Amniotic epithelial cell (primary cell): ENCODE data around the gene PKDREJ.
"Not testable (repeated sequence)": the region's sequence is repeated elsewhere in the genome, so short reads cannot be mapped to it uniquely, and the experiment has no call there.

ENCODE experiments used
- DNase-seq: peaks from one replicate; pipeline ENCODE4 v3.0.0-alpha.2; 2010; ENCODE audit warnings: low read depth

PKDREJ gene

DNA sequence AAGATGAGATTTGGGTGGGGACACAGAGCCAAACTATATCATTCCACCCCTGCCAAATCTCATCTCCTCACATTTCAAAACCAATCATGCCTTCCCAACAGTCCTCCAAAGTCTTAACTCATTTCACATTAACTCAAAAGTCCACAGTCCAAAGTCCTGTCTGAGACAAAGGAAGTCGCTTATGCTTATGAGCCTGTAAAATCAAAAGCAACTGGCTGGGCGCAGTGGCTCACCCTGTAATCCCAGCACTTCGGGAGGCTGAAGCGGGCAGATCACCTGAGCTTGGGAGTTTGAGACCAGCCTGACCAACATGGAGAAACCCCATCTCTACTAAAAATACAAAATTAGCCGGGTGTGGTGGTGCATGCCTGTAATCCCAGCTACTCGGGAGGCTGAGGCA is 1.4 kb upstream of the PKDREJ start:
- DNase-seq: not testable (repeated sequence)

- DNase-seq: peak; percentile 49
These were observed 511 bp downstream of the PKDREJ start for GRCh38 chr22:46262449-46263215.

DNA sequence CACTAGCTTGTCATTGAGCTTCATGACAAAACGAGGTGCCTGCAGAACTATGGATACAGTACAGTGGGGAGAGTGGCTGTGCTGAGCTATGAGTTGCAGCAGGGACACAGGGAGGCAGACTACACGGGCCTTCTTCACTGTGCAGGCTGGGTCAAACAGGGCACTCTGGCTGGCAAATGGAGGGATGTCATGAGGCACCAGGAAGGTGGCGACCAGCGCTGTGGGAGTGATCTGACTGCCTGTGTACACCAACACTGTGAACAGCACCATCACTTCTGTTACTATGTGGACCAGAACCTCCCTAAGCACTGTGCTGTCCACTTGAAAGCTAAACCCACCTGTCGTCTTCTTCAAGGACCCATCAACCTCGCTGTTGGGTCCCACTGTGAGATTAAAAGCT is 3.1 kb downstream of the PKDREJ start:
- DNase-seq: no peak

DNA sequence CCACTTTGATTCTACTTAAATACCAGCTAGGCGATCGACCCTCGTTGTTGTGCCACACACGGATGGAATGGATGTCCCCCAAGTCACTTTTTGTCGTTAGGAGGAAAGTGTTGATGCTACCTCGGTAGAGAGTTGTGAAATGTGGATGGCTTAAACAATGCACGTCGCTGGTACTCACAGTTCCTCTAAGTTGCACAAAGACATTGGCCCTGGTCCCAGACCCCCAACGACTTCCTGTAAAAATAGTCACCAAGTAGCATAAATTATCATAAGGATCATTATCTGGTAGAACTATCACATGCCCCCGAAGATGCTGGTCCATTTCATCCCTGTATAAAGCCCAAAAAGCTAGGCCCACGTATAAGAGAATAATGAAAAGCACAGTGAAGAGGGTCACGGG is 3.8 kb downstream of the PKDREJ start:
- DNase-seq: no peak

GRCh38 chr22:46256358-46256958 is 6.7 kb downstream of the PKDREJ start:
- DNase-seq: peak; percentile 91

GRCh38 chr22:46251816-46252380 is 11.2 kb downstream of the PKDREJ start:
- DNase-seq: no peak

- no peak for DNase-seq
These were observed 11.9 kb downstream of the PKDREJ start for GRCh38 chr22:46251266-46251665.

DNA sequence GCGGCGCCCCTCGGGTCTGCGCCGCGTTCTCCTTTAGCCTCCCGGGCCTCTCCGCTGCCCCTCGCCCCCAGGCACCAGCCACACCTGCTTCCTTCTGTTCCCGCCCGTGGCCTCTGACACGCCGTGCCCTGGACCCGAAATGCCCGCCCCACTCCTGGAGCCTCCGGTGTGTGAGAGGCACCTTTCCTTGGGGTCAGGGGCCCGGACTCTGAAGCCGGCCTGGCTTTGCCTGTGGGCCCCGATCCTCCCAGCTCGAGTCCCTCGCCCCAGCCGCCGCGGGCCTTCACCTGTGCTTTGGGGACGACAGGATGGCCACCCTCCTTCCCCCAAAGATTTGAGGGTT is 12.4 kb downstream of the PKDREJ start:
- no peak for DNase-seq

GRCh38 chr22:46250035-46250782 is 12.9 kb downstream of the PKDREJ start, which contains the start of gene CDPF1:
Gene CDPF1 (minus strand): TSS chr22:46250293. CDS start chr22:46248284, 2,009 bp downstream.
- DNase-seq: peak; percentile 71

DNA sequence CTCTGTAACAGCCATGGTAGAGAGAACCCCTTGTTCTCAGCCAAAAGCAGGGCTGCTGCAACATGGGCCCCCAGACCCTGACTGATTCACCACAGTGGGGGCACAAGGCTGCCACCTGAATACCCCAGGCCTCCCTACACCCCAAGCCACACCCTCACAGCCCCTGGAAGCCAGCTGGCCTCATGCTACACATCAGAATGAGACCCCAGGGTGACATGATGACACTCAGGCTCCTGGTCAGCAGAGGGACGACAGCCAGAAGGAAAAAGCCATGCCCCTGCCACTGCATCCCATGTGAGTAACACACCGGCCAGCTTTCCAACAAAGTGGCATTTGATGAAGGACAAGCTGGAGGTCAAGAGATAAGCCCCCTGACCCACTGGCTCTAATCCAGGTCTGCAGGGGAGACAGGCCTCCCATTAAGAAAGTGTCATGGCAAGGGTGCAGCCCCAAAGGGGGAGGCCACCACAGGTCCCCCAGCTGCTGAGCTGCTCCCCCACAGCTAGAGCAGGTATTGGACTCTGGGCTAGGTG is 15.6 kb downstream of the PKDREJ start:
- DNase-seq: no peak

DNA sequence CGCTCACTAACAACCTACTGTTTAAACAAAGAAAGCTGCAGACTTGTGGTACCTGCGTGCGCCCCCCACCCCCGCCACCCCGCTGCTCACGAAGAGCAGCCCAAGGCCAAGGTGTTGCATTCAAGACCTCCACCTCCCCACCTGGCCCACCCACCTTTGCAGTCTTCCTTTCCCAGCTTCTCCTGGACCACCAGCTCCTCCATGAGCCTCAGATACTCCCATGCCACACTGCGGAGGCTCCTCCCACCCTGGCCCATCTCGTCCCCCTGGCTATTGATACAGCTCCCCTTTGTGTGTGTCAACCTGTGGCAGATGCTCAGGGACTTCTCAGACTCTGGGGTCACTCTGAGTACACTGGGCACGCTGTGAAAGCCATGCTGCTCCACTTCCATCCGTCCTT is 17.0 kb downstream of the PKDREJ start:
- DNase-seq: no peak

GRCh38 chr22:46245511-46245910 is 17.6 kb downstream of the PKDREJ start:
- DNase-seq: no peak

DNA sequence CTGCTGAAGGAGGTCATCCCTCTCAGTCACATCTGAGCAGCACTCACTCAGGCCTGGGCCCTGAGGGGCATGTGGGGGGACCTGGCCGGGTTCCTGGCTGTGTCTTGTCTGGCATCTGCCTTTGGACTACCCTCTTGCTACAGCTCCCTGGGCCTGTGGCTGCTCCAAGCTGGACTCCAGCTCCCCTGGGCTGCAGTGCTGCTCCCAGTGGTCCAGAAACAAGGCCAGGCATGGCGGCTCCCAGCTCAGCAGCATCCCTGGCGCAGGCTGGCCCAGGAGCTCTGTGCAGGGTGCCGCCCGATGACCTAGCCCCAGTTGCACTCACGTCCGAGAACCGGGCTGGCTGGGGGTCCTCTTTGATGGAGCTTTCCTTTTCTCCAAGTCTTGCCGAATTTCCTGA is 18.4 kb downstream of the PKDREJ start:
- no peak for DNase-seq

- DNase-seq: no peak
These were observed 21.1 kb downstream of the PKDREJ start for GRCh38 chr22:46242076-46242475.

DNA sequence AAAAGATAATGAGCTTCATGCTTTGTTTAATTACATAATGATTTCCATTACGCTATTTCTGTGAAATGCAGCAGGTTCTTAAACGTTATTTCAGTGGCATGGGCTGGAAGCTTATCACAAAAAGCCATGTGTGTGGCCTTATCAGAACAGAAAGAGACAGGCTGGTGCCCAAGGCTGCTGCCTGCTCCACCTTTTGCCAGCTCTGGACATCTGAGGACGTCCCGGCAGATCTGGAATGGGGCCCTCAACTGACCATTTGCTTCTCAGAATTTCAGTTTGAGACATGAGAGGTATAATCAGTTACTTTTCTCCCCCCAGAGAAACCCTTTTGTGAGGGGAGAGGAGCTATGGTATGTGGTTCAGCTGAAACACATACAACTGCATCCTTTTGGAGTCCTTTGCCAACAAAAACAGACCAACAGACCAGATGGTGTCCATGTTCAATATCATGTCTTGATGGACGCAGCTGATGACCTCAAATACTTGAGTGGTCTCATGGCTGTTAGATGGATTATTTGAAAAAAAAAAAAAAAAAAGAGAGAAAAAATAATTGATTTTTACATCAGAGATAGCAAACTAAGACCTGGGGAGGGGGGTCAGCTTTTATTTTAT is 21.6 kb downstream of the PKDREJ start:
- no peak for DNase-seq

- DNase-seq: no peak
These were observed 22.2 kb downstream of the PKDREJ start for GRCh38 chr22:46240907-46241306.

DNA sequence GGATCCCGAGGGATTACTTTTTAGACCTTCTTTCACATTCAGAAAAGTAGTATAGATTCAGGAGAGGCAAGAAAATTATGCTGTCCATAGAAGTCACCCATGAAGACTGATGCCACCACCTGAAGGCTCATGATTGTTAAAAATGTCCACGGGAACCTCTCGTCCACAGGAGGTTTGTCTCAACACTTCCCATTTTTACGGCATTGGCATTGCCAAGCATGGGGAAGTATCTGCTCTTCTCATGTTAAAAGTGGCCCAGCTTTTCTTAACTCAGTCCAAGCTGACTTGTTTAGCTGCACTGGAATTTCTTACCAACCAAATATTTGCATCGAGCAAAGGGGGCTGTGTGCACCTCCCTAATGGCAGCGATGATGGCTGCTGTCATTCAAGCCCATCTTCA is 22.6 kb downstream of the PKDREJ start:
- DNase-seq: no peak

- no peak for DNase-seq
These were observed 23.1 kb downstream of the PKDREJ start for GRCh38 chr22:46240073-46240472.

- no peak for DNase-seq
These were observed 23.7 kb downstream of the PKDREJ start for GRCh38 chr22:46239261-46240048.

GRCh38 chr22:46238541-46238940 is 24.6 kb downstream of the PKDREJ start:
- no peak for DNase-seq

GRCh38 chr22:46237453-46238124 is 25.6 kb downstream of the PKDREJ start:
- DNase-seq: no peak
